Measurements from ENCODE around the gene SRSF11. TPM values are rescaled to one million over a fixed set of nuclear protein-coding genes. Genes with fewer than 3 reads are reported as not detected.
A peak's percentile ranks its signal among the peaks of the same experiment; 100 is the strongest.

Gene SRSF11
- total RNA-seq, 1 donor, result 159 TPM

GRCh38 chr1:70196333-70196732 lies 24.8 kb upstream of the SRSF11 start:
- no peak overlapping the region for H3K4me3 ChIP-seq (ENCODE audit: low read depth, low read length)
- no peak for DNase-seq (ENCODE audit: low read depth)
- TF ChIP-seq, protein P1, sequence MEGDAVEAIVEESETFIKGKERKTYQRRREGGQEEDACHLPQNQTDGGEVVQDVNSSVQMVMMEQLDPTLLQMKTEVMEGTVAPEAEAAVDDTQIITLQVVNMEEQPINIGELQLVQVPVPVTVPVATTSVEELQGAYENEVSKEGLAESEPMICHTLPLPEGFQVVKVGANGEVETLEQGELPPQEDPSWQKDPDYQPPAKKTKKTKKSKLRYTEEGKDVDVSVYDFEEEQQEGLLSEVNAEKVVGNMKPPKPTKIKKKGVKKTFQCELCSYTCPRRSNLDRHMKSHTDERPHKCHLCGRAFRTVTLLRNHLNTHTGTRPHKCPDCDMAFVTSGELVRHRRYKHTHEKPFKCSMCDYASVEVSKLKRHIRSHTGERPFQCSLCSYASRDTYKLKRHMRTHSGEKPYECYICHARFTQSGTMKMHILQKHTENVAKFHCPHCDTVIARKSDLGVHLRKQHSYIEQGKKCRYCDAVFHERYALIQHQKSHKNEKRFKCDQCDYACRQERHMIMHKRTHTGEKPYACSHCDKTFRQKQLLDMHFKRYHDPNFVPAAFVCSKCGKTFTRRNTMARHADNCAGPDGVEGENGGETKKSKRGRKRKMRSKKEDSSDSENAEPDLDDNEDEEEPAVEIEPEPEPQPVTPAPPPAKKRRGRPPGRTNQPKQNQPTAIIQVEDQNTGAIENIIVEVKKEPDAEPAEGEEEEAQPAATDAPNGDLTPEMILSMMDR (IDR thresholded peaks at IDR 0.05; ENCODE audit: insufficient read depth, low read length), result no peak

- no peak overlapping the region for H3K4me3 ChIP-seq (ENCODE audit: low read depth, low read length)
- TF ChIP-seq, protein P1 (IDR thresholded peaks at IDR 0.05; ENCODE audit: insufficient read depth, low read length), result no peak
- no peak for DNase-seq (ENCODE audit: low read depth)
These were observed 21.1 kb upstream of the SRSF11 start for GRCh38 chr1:70200065-70200464.

DNA sequence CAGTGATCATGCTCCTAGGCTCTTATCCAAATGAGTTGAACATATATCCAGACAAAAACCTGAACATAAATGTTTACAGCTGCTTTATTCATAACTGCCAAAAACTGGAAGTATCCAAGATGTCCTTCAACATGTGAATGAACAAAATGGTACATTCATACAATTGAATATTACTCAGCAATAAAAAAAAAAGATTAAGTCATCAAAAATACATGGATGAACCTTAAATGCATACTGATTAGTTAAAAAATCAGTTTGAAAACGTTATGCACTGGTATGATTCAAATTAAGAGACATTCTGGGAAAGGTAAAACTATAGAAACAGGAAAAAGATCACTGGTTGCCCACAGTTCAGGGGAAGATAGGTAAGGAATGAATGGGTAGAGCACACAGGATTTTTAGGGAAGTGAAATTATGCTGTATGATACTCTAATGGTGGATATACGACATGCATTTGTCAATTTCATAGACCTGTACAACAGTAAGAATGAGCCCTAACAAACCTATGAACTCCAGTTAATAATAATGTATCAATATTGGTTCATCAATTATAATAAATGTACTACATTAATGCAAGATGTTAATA lies 18.9 kb upstream of the SRSF11 start:
- TF ChIP-seq, protein P1 (IDR thresholded peaks at IDR 0.05; ENCODE audit: insufficient read depth, low read length), result no peak
- no peak overlapping the region for H3K4me3 ChIP-seq (ENCODE audit: low read depth, low read length)
- DNase-seq (ENCODE audit: low read depth), result no peak

DNA sequence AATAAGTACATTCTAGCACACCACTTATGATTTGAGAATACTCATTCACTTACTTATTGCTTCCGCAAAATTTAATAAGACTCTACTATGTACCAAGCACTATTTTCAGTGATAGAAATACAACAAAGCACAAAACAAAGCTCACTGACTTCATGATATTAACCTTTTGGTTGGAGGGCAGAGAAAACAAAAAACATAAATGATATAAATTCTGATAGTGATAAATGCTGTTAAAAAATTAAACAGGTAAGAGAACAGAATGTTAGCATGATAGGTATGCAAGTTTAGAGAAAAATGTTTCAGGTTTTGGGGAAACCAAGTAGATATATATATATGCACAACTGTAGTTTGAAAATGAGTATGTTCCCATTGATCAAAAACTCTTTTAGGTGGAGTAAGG lies 17.0 kb upstream of the SRSF11 start:
- no peak for DNase-seq (ENCODE audit: low read depth)
- H3K4me3 ChIP-seq (ENCODE audit: low read depth, low read length), result peak overlapping the region; percentile 98
- TF ChIP-seq, protein P1 (IDR thresholded peaks at IDR 0.05; ENCODE audit: insufficient read depth, low read length), result no peak

DNA sequence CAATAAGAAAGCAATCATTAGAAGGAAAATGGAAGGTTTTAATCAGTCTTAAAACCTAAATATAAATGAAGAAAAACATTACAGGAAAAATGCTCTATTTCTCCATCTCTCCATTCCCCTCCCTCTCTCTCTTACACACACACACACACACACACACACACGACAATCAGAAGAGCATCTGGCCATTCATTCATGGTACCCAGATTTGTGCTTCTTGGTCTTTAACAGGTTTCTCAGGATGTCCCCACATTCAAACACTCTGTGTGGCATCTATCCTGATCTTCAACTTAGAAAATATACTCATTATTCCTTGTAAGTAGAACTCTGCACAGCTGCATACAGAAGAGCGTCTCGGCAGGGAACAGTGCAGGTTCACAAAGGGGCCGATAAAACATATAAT lies 16.6 kb upstream of the SRSF11 start:
- H3K4me3 ChIP-seq (ENCODE audit: low read depth, low read length), result peak overlapping the region; percentile 98
- TF ChIP-seq, protein P1 (IDR thresholded peaks at IDR 0.05; ENCODE audit: insufficient read depth, low read length), result no peak
- DNase-seq (ENCODE audit: low read depth), result peak; percentile 18

DNA sequence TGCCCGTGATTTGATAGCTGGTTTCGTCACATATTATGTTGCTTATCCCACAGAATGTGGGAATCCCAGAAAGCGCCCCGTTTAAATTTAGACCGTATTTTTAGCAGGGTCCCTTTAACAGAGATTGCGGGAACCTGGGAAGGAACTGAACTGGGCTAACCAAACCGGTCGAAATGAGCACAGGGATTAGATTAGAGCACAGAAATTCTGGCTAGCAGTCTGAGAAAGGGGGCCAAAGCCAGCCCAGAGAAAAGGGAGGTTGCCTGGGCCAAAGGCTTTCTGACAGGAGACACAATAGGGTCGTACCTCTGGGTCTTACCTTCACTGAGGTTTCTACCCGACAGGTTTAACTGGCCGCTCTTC lies 16.1 kb upstream of the SRSF11 start:
- no peak for DNase-seq (ENCODE audit: low read depth)
- peak overlapping the region; percentile 98 for H3K4me3 ChIP-seq (ENCODE audit: low read depth, low read length)
- TF ChIP-seq, protein P1 (IDR thresholded peaks at IDR 0.05; ENCODE audit: insufficient read depth, low read length), result no peak
